ENCODE results near the gene C4orf51.

The C4orf51 gene

DNA sequence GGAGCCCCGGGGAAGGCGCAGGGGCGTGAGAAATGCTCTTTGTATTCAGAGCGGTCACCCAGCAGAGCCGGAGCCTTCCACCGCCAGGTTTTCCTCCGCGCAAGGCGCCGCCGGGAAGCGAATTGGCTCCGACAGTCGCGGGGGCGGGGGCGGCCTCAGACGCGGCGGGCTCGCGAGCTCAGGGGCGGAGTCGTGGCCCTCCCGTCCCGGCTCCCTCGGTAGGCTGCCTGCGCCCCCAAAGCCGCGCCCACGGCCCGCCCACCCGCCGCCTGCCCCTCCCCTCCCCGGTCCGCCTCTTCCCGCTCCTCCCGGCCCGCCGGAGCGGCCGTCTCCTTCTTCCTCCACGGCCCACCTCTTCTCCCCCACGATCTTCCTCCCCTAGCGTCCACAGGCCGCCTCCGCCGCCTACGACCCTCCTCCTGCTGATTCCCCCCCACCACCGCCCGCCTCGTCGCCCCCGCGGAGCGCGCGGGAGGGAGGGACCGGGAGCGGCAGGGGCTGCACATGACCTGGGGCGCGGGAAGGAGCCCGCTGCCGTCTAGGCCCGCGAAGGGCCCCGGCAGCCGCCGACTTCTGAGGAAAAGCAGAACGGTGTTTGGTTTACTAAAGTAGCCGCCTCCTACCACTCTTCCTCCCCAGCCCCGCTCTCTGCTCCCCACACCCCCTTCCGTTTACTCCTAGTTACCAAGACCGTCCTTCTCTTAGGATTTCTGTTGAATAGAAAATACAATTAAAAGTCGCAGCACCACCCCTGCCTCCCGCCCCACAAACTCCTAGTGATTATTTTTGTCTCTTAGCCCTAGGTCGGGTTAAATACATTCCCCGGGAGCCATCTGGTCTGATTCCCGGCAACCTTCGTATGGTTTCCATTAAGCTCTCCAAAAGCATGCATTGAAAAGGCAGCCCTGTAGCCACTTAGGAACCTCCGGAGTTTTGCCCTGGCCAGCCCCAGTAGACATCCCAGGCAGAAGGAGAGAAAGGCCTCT, 53.2 kb downstream of the C4orf51 start:
- H3K4me1 ChIP-seq (ENCODE audit: insufficient read depth, low read length) = peaks cover 47% of the 10 kb centered on the region
- H3K27me3 ChIP-seq (ENCODE audit: control insufficient read depth in 1 of 2, insufficient read depth in 2 of 2, low read length in 2 of 2) = no peaks in the 10 kb centered on the region
- H3K27ac ChIP-seq (ENCODE audit: low read depth, low read length) = peak overlapping the region; percentile 91
- H3K9ac ChIP-seq (ENCODE audit: low read length) = peak overlapping the region; percentile 5
- no peaks in the 10 kb centered on the region for H3K36me3 ChIP-seq (ENCODE audit: insufficient read depth, low read length)
- no peaks in the 10 kb centered on the region for H3K9me3 ChIP-seq (ENCODE audit: low read length)
- peak overlapping the region; percentile 58 to 59 for H3K4me3 ChIP-seq (ENCODE audit: low read depth in 1 of 2, low read length in 2 of 2)

DNA sequence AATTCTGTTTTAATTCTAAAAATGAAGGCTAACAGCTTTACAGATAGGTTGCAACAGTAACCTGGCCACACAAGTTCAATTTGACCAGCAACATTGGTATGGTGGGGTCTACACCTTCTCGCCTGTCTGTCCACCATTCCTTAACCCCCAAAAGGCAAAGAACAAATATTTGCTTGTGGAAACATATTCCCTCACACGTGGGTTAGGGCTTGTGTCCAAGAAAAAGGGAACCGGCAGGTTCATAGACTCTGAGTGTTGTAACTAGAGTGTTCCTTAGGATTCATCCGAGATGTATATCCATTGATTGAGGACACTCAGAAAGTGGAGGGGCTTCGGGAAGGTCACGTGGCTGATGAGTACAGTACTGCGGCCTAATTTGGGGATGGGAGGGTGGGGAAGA, 54.1 kb downstream of the C4orf51 start:
- Histone ChIP-seq H3K27me3 (ENCODE audit: control insufficient read depth in 1 of 2, insufficient read depth in 2 of 2, low read length in 2 of 2) (no peaks in the 10 kb centered on the region), H3K9me3 (ENCODE audit: low read length) (no peaks in the 10 kb centered on the region), H3K27ac (ENCODE audit: low read depth, low read length) (peak overlapping the region; percentile 91), H3K36me3 (ENCODE audit: insufficient read depth, low read length) (no peaks in the 10 kb centered on the region), H3K9ac (ENCODE audit: low read length) (peak overlapping the region; percentile 5), H3K4me1 (ENCODE audit: insufficient read depth, low read length) (peaks cover 47% of the 10 kb centered on the region), H3K4me3 (ENCODE audit: low read depth in 1 of 2, low read length in 2 of 2) (peak overlapping the region in 1 of 2 donors; percentile 58)

DNA sequence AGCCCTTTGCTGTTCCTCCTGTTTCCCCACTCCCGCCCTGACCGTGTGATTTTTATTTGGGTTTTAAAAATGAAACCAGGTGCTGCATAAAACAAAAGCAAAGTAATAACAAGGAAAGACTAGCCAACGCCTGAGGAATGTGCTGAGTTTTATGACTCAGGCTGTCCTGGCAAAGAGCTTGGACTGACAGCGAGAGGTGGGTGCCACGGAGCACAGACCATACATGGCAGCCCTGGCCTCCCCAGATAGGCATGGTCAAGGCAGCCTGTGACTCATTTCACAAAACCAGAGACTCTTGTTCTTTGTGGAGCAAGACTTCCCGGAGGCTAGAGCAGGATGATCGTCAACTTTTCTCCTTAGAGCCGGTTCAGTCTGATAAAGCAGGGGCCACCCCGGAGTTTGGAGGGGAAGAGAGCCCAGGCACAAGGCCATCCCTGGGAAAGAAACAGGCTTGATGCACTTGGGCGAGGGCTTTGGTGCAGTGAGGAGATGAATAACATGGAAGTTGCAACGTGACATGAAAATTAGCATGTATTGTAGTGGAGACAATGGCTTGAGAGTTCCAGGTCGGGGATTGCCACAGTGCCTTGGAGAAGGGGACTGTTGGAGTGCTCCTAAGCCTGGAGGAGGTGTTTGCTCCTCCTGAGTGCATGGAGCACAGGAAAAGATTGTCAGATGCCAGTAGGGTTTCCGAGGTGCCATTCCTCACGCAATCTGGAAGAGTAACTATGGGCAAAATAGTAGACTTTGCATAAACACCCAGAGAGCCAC, 54.8 kb downstream of the C4orf51 start:
- Histone ChIP-seq H3K9ac (ENCODE audit: low read length) (no peak overlapping the region), H3K27me3 (ENCODE audit: control insufficient read depth in 1 of 2, insufficient read depth in 2 of 2, low read length in 2 of 2) (no peaks in the 10 kb centered on the region), H3K27ac (ENCODE audit: low read depth, low read length) (peak overlapping the region; percentile 91), H3K4me3 (ENCODE audit: low read depth in 1 of 2, low read length in 2 of 2) (peak overlapping the region in 1 of 2 donors; percentile 58), H3K9me3 (ENCODE audit: low read length) (no peaks in the 10 kb centered on the region), H3K4me1 (ENCODE audit: insufficient read depth, low read length) (peaks cover 47% of the 10 kb centered on the region), H3K36me3 (ENCODE audit: insufficient read depth, low read length) (no peaks in the 10 kb centered on the region)

DNA sequence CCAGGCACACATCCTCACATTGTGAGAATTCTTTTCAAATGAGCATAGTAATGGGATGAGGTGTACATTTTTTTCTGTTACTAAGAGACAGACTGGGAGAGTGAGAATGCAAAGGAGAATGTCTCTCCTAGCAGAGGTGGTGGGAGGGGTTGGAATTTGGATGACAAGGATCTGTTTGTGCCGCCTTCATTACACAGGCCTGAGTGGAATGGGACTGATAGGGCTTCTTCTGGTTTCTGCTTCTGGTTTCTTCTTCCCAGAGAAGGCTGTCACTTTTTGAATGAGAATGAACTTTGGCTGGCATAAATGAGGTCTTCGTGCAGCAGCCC, 55.4 kb downstream of the C4orf51 start:
- Histone ChIP-seq H3K27me3 (ENCODE audit: control insufficient read depth in 1 of 2, insufficient read depth in 2 of 2, low read length in 2 of 2) (no peaks in the 10 kb centered on the region), H3K4me3 (ENCODE audit: low read depth in 1 of 2, low read length in 2 of 2) (no peak overlapping the region), H3K36me3 (ENCODE audit: insufficient read depth, low read length) (no peaks in the 10 kb centered on the region), H3K9ac (ENCODE audit: low read length) (no peak overlapping the region), H3K9me3 (ENCODE audit: low read length) (no peaks in the 10 kb centered on the region), H3K4me1 (ENCODE audit: insufficient read depth, low read length) (peaks cover 47% of the 10 kb centered on the region), H3K27ac (ENCODE audit: low read depth, low read length) (peak overlapping the region; percentile 91)

DNA sequence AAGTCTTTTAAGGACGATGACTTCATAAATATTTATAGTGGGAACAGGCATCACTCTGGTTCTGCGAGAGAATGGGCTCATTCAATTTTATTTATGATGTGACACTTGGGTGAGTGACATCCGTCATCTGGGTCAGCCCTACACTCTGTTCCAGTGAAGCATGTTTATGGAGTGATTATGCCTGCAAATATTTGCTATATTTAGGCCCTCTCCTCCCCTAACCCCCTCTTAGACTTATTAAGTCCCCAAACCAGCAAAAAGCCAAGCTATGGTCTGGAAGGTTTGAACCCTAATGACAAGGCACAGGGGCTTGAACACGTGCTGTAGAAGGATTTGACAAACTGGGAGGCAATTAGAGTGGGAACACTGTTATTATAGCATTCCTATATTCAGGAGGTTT, 55.9 kb downstream of the C4orf51 start:
- peaks cover 45% of the 10 kb centered on the region for H3K4me1 ChIP-seq (ENCODE audit: insufficient read depth, low read length)
- H3K9ac ChIP-seq (ENCODE audit: low read length) = no peak overlapping the region
- H3K9me3 ChIP-seq (ENCODE audit: low read length) = no peaks in the 10 kb centered on the region
- H3K4me3 ChIP-seq (ENCODE audit: low read depth in 1 of 2, low read length in 2 of 2) = no peak overlapping the region
- no peaks in the 10 kb centered on the region for H3K27me3 ChIP-seq (ENCODE audit: control insufficient read depth in 1 of 2, insufficient read depth in 2 of 2, low read length in 2 of 2)
- H3K27ac ChIP-seq (ENCODE audit: low read depth, low read length) = peak overlapping the region; percentile 91
- H3K36me3 ChIP-seq (ENCODE audit: insufficient read depth, low read length) = no peaks in the 10 kb centered on the region

DNA sequence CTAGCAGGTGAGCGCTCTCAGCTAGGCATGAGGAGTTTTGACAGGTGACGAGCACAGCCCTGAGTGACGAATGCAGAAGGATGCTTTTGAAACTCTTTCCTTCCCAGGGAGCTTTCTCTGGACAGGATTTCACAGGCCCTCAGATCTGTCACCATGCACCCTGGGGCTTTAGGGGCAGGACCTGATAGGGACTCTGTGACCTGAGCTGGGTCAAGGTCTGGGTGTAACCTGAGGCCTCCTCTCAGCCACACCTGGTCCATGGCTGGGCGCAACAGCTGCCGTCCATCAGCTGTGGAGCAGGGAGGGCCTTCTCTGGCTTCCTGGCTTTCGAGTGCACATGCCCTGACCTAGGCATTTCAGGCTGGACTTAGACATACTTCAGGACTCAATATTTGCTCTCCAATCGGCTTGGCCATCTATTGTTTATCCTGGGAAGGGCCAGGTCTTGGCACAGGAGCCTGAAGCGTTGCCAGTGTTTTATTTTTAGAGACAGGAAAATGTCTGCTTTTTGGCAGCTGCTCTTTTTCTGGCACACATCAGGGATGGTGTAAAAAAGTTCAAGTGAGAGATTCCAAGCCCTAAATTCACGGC, 56.4 kb downstream of the C4orf51 start:
- no peaks in the 10 kb centered on the region for H3K9me3 ChIP-seq (ENCODE audit: low read length)
- peaks cover 41% of the 10 kb centered on the region for H3K4me1 ChIP-seq (ENCODE audit: insufficient read depth, low read length)
- peak overlapping the region; percentile 91 for H3K27ac ChIP-seq (ENCODE audit: low read depth, low read length)
- H3K36me3 ChIP-seq (ENCODE audit: insufficient read depth, low read length) = no peaks in the 10 kb centered on the region
- H3K27me3 ChIP-seq (ENCODE audit: control insufficient read depth in 1 of 2, insufficient read depth in 2 of 2, low read length in 2 of 2) = no peaks in the 10 kb centered on the region
- H3K9ac ChIP-seq (ENCODE audit: low read length) = no peak overlapping the region
- H3K4me3 ChIP-seq (ENCODE audit: low read depth in 1 of 2, low read length in 2 of 2) = peak overlapping the region in 1 of 2 donors; percentile 19

DNA sequence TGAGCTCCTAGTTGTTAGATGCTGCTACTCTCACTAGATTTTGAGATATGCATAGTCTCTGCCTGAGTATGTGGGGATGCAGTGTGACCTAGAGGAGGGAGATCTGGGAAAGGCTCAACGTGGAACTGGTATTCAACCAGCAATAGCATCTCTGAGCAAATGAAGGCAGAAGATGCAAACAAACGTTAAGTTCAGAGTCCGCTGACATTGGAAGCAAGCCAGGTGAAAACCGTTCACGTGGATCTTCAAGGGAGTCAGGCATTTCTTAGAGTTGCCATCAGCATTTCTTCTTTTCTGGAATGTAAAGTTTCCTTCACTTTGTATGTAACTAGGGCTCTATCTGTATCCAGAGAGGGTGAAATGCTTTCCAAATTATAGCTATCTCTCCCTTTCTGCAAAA, 59.9 kb downstream of the C4orf51 start:
- H3K27me3 ChIP-seq (ENCODE audit: control insufficient read depth in 1 of 2, insufficient read depth in 2 of 2, low read length in 2 of 2) = no peaks in the 10 kb centered on the region
- H3K4me3 ChIP-seq (ENCODE audit: low read depth in 1 of 2, low read length in 2 of 2) = no peak overlapping the region
- H3K36me3 ChIP-seq (ENCODE audit: insufficient read depth, low read length) = no peaks in the 10 kb centered on the region
- no peak overlapping the region for H3K27ac ChIP-seq (ENCODE audit: low read depth, low read length)
- H3K9ac ChIP-seq (ENCODE audit: low read length) = no peak overlapping the region
- peaks cover 23% of the 10 kb centered on the region for H3K4me1 ChIP-seq (ENCODE audit: insufficient read depth, low read length)
- no peaks in the 10 kb centered on the region for H3K9me3 ChIP-seq (ENCODE audit: low read length)

DNA sequence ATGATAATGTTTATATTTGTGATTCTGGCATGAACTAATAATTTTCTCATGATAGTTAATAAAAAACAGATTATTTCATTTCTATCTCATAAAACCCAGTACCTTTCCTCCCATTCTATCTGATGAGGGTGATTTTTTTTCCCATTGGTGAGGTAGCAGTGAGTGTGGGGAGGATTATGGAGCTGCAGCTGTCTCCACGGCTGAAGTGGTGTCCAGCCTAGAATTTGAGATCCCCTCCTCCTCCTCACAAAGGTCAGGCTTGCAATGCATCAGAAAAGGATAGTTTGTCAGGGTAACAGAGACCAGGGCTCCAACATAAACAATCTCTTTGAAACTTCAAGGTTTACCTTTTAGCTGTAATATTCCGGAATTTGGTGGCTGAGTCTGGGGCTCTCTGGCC, 60.9 kb downstream of the C4orf51 start:
- H3K4me3 ChIP-seq (ENCODE audit: low read depth in 1 of 2, low read length in 2 of 2) = no peak overlapping the region
- no peaks in the 10 kb centered on the region for H3K9me3 ChIP-seq (ENCODE audit: low read length)
- H3K27me3 ChIP-seq (ENCODE audit: control insufficient read depth in 1 of 2, insufficient read depth in 2 of 2, low read length in 2 of 2) = no peaks in the 10 kb centered on the region
- peaks cover 14% of the 10 kb centered on the region for H3K4me1 ChIP-seq (ENCODE audit: insufficient read depth, low read length)
- H3K27ac ChIP-seq (ENCODE audit: low read depth, low read length) = no peak overlapping the region
- no peaks in the 10 kb centered on the region for H3K36me3 ChIP-seq (ENCODE audit: insufficient read depth, low read length)
- H3K9ac ChIP-seq (ENCODE audit: low read length) = no peak overlapping the region

DNA sequence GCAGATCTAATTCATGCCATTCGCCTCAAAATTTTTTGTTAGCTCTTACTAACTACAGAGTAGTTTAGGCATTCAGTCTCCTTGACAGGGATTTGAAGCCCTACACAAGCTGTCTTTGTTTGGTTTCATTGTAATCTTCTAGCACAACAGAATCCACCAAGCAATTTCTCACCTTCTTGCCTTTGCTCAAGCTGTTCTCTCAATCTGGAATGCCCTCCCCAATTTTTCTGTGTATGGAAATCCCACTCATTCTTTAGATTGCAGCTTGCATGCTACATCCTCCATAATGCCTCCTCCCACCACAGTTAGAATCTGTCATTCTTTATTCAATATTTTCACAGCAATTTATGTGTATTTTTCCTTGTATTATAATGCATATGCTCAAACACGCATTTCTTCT, 63.7 kb downstream of the C4orf51 start:
- no peak overlapping the region for H3K27ac ChIP-seq (ENCODE audit: low read depth, low read length)
- no peak overlapping the region for H3K4me3 ChIP-seq (ENCODE audit: low read depth in 1 of 2, low read length in 2 of 2)
- no peaks in the 10 kb centered on the region for H3K36me3 ChIP-seq (ENCODE audit: insufficient read depth, low read length)
- H3K9ac ChIP-seq (ENCODE audit: low read length) = no peak overlapping the region
- no peaks in the 10 kb centered on the region for H3K27me3 ChIP-seq (ENCODE audit: control insufficient read depth in 1 of 2, insufficient read depth in 2 of 2, low read length in 2 of 2)
- H3K9me3 ChIP-seq (ENCODE audit: low read length) = no peaks in the 10 kb centered on the region
- H3K4me1 ChIP-seq (ENCODE audit: insufficient read depth, low read length) = no peaks in the 10 kb centered on the region

DNA sequence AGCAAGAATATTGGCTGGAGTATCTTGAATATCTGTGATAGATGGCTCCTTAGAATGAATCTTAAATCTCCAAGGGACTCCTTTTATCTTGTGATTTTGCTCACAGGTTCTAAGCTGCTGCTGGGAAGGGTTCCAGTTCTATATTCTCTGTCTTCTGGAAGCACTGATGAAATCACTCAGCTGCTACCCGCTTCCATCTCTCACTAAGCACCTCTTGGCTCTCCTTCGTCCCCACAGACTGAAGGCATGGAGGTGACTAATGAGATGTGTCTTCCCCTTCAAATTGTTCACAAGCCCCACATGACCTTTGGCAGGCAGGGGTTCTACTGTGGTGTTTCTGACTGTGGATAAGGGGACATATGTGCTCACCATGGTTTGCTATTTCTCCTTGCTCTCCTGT, 75.9 kb downstream of the C4orf51 start:
- Histone ChIP-seq H3K4me3 (ENCODE audit: low read depth in 1 of 2, low read length in 2 of 2) (no peak overlapping the region), H3K27ac (ENCODE audit: low read depth, low read length) (no peak overlapping the region)

DNA sequence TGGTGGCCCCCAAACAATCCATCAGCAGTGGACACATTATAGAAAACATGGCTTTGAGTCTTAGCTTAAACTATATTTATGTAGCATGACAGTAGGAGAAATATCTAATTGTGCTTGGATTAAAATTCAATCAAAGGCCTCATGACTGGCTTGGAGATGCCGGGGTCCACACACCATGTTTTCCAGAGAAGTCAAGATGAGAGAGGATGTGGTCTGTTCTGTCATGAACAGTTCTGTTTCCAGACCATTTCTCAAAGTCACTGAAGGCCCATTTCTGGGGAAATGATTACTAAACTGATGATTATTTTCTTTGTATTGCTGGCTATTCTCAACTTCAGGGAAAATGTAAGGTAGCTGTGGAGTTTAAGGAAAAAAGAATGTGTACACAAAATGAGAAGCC, 76.3 kb downstream of the C4orf51 start:
- H3K9ac ChIP-seq (ENCODE audit: low read length) = no peak overlapping the region
- no peaks in the 10 kb centered on the region for H3K9me3 ChIP-seq (ENCODE audit: low read length)
- H3K4me1 ChIP-seq (ENCODE audit: insufficient read depth, low read length) = no peaks in the 10 kb centered on the region
- no peak overlapping the region for H3K27ac ChIP-seq (ENCODE audit: low read depth, low read length)
- H3K27me3 ChIP-seq (ENCODE audit: control insufficient read depth in 1 of 2, insufficient read depth in 2 of 2, low read length in 2 of 2) = no peaks in the 10 kb centered on the region
- peaks cover 10% of the 10 kb centered on the region for H3K36me3 ChIP-seq (ENCODE audit: insufficient read depth, low read length)
- H3K4me3 ChIP-seq (ENCODE audit: low read depth in 1 of 2, low read length in 2 of 2) = no peak overlapping the region

More for the DNA sequence above, 75.9 kb downstream of the C4orf51 start:
- H3K36me3 ChIP-seq (ENCODE audit: insufficient read depth, low read length) = peaks cover 10% of the 10 kb centered on the region
- H3K9ac ChIP-seq (ENCODE audit: low read length) = no peak overlapping the region
- no peaks in the 10 kb centered on the region for H3K9me3 ChIP-seq (ENCODE audit: low read length)
- no peaks in the 10 kb centered on the region for H3K27me3 ChIP-seq (ENCODE audit: control insufficient read depth in 1 of 2, insufficient read depth in 2 of 2, low read length in 2 of 2)
- no peaks in the 10 kb centered on the region for H3K4me1 ChIP-seq (ENCODE audit: insufficient read depth, low read length)
